GM12891 (cell line): ENCODE measurements around the gene PAQR8.
A peak's percentile ranks its signal among the peaks of the same experiment; 100 is the strongest.

Experiments
- DNase-seq: peaks from one replicate; pipeline ENCODE4 v3.0.0; 2011; ENCODE audit warnings: low spot score; ENCODE audit not compliant: insufficient read length
- FAIRE-seq: peaks from 2 replicates; lab custom pipeline; 2011; peaks lifted over from hg19 to GRCh38; lab: Jason Lieb, UNC
- PAX5 ChIP-seq: IDR thresholded peaks from 2 replicates; pipeline ENCODE4 v1.6.1; 2011; ENCODE audit warnings: low read length, moderate library complexity, mild to moderate bottlenecking; ENCODE audit not compliant: insufficient read depth, severe bottlenecking
- POLR2A ChIP-seq: IDR thresholded peaks from 2 replicates; pipeline ENCODE4 v1.6.1; 2011; ENCODE audit warnings: low read depth, low read length, control low read depth
- POLR2AphosphoS5 ChIP-seq: IDR thresholded peaks from 2 replicates; pipeline ENCODE4 v1.6.1; 2011; ENCODE audit warnings: low read depth, low read length, control low read depth
- POU2F2 ChIP-seq: IDR thresholded peaks from 2 replicates; pipeline ENCODE4 v1.6.1; 2011; ENCODE audit warnings: low read depth, mild to moderate bottlenecking, control low read depth, low read length, moderate library complexity
- SPI1 ChIP-seq: IDR thresholded peaks from 2 replicates; pipeline ENCODE4 v1.6.1; 2011; ENCODE audit warnings: low read depth, low read length, control low read depth
- TAF1 ChIP-seq: IDR thresholded peaks from 2 replicates; pipeline ENCODE4 v1.6.1; 2011; ENCODE audit warnings: low read depth, low read length, control low read depth

PAQR8 gene

GRCh38 chr6:52328729-52329128 lies 33.2 kb upstream of the PAQR8 start:
- no peak for DNase-seq
- no peak for FAIRE-seq
- TF ChIP-seq PAX5 (no peak), SPI1 (no peak), TAF1 (no peak), POLR2AphosphoS5 (no peak), POLR2A (no peak), POU2F2 (no peak)

- FAIRE-seq (no peak), DNase-seq (no peak)
- no peak for TF ChIP-seq TAF1
- TF ChIP-seq SPI1 = no peak
- TF ChIP-seq POLR2A = no peak
- no peak for TF ChIP-seq POLR2AphosphoS5
- TF ChIP-seq POU2F2 = no peak
- TF ChIP-seq PAX5 = no peak
Measured at GRCh38 chr6:52330470-52330869, 31.5 kb upstream of the PAQR8 start.

GRCh38 chr6:52331793-52332457 lies 30.0 kb upstream of the PAQR8 start:
- DNase-seq = no peak
- no peak for TF ChIP-seq POLR2A
- TF ChIP-seq SPI1 = no peak
- no peak for TF ChIP-seq PAX5
- TF ChIP-seq POU2F2 = no peak
- FAIRE-seq = peak; percentile 57

GRCh38 chr6:52333840-52334200 lies 28.1 kb upstream of the PAQR8 start:
- DNase-seq (no peak), FAIRE-seq (peak; percentile 80)
- TF ChIP-seq POLR2A (no peak), POU2F2 (no peak)

- FAIRE-seq (no peak), DNase-seq (no peak)
- TF ChIP-seq POLR2AphosphoS5 = no peak
- TF ChIP-seq POLR2A = no peak
- no peak for TF ChIP-seq POU2F2
- no peak for TF ChIP-seq PAX5
- TF ChIP-seq TAF1 = no peak
- TF ChIP-seq SPI1 = no peak
Measured at GRCh38 chr6:52335576-52335975, 26.4 kb upstream of the PAQR8 start.

- DNase-seq (no peak), FAIRE-seq (no peak)
- no peak for TF ChIP-seq POLR2AphosphoS5
- no peak for TF ChIP-seq PAX5
- no peak for TF ChIP-seq TAF1
- no peak for TF ChIP-seq SPI1
- TF ChIP-seq POU2F2 = no peak
- TF ChIP-seq POLR2A = no peak
Measured at GRCh38 chr6:52336919-52337561, 24.9 kb upstream of the PAQR8 start.

- FAIRE-seq = peak; percentile 97
- DNase-seq = no peak
Measured at GRCh38 chr6:52337633-52338290, 24.2 kb upstream of the PAQR8 start.

GRCh38 chr6:52340603-52340880 lies 21.4 kb upstream of the PAQR8 start:
- no peak for FAIRE-seq
- TF ChIP-seq TAF1 (no peak), PAX5 (no peak), POU2F2 (no peak), POLR2A (no peak), SPI1 (no peak), POLR2AphosphoS5 (no peak)
- DNase-seq = no peak

More at GRCh38 chr6:52337633-52338290, 24.2 kb upstream of the PAQR8 start:
- TF ChIP-seq SPI1 (peak; percentile 68), TAF1 (no peak)

- FAIRE-seq = peak; percentile 73
- no peak for DNase-seq
- TF ChIP-seq TAF1 (no peak), SPI1 (no peak), POLR2A (no peak)
Measured at GRCh38 chr6:52341561-52342260, 20.2 kb upstream of the PAQR8 start.

GRCh38 chr6:52345311-52345710 lies 16.6 kb upstream of the PAQR8 start:
- TF ChIP-seq POU2F2 = no peak
- no peak for TF ChIP-seq POLR2AphosphoS5
- TF ChIP-seq TAF1 = no peak
- TF ChIP-seq POLR2A = no peak
- no peak for TF ChIP-seq SPI1
- FAIRE-seq = no peak
- no peak for DNase-seq
